Brain microvascular endothelial cell (primary cell): ENCODE measurements around the gene EIF2AK3.

Source experiments
- DNase-seq: peaks from one replicate; pipeline ENCODE4 v3.0.0-alpha.2; 2020
- H3K27ac ChIP-seq: fragments of 250-450 bp; sonication (Bioruptor Pico); 2 replicates; pipeline ENCODE4 v1.5.1; 2020; ENCODE audit warnings: mild to moderate bottlenecking, moderate library complexity
- H3K27me3 ChIP-seq: fragments of 250-450 bp; sonication (Bioruptor Pico); replicated peaks from 2 replicates; pipeline ENCODE4 v1.5.1; 2020; ENCODE audit warnings: mild to moderate bottlenecking
- H3K36me3 ChIP-seq: fragments of 250-450 bp; sonication (Bioruptor Pico); replicated peaks from 2 replicates; pipeline ENCODE4 v1.5.1; 2020; ENCODE audit warnings: mild to moderate bottlenecking
- H3K4me3 ChIP-seq: 2 replicates; pipeline ENCODE4 v1.5.1; 2011; ENCODE audit warnings: low read depth, mild to moderate bottlenecking, control low read depth, low read length, moderate library complexity
- CTCF ChIP-seq: IDR thresholded peaks from 2 replicates; pipeline ENCODE4 v1.5.1; 2011; ENCODE audit warnings: low read depth, mild to moderate bottlenecking, moderate library complexity, low read length, control low read depth, inconsistent platforms; ENCODE audit errors: missing control alignments
- in situ Hi-C: cut with HindIII; loops from 2 replicates; pipeline ENCODE4 v1.10.0; 2017; ENCODE audit warnings: low sequenced_read_pairs, low pct_ligation_motif_present

EIF2AK3 gene

GRCh38 chr2:88667219-88667618, 40.0 kb upstream of the EIF2AK3 start:
- Histone ChIP-seq H3K4me3 (no peak overlapping the region), H3K36me3 (no peaks in the 10 kb centered on the region), H3K27me3 (no peaks in the 10 kb centered on the region), H3K27ac (no peak overlapping the region)
- in situ Hi-C loops: loop anchor here (10.0 kb wide), 1 partner anchor 72 kb away; no protein-coding TSS in a partner anchor
- DNase-seq: no peak
- no peak for TF ChIP-seq CTCF

- H3K27ac ChIP-seq: no peak overlapping the region
- no peak overlapping the region for H3K4me3 ChIP-seq
- DNase-seq: no peak
- H3K27me3 ChIP-seq: no peaks in the 10 kb centered on the region
- H3K36me3 ChIP-seq: no peaks in the 10 kb centered on the region
- no peak for TF ChIP-seq CTCF
- in situ Hi-C loops: loop anchor here (10.0 kb wide), 1 partner anchor 72 kb away; no protein-coding TSS in a partner anchor
Measured at GRCh38 chr2:88666576-88666975, 39.3 kb upstream of the EIF2AK3 start.

GRCh38 chr2:88660622-88661021, 33.4 kb upstream of the EIF2AK3 start:
- no peak for DNase-seq
- Histone ChIP-seq H3K27me3 (no peaks in the 10 kb centered on the region), H3K27ac (no peak overlapping the region), H3K36me3 (no peaks in the 10 kb centered on the region), H3K4me3 (no peak overlapping the region)
- in situ Hi-C loops: loop anchor here (10.0 kb wide), 1 partner anchor 66 kb away; no protein-coding TSS in a partner anchor
- no peak for TF ChIP-seq CTCF

GRCh38 chr2:88659538-88659915, 32.3 kb upstream of the EIF2AK3 start:
- Histone ChIP-seq H3K4me3 (no peak overlapping the region), H3K27me3 (no peaks in the 10 kb centered on the region), H3K27ac (peak overlapping the region; percentile 56), H3K36me3 (no peaks in the 10 kb centered on the region)
- in situ Hi-C loops: no loop called here
- no peak for TF ChIP-seq CTCF
- peak; percentile 47 for DNase-seq

- peak; percentile 32 for DNase-seq
- H3K4me3 ChIP-seq: no peak overlapping the region
- no peak for TF ChIP-seq CTCF
Measured at GRCh38 chr2:88658881-88659537, 31.7 kb upstream of the EIF2AK3 start.

GRCh38 chr2:88658326-88658725, 31.1 kb upstream of the EIF2AK3 start:
- DNase-seq: peak; percentile 57
- in situ Hi-C loops: no loop called here
- H3K36me3 ChIP-seq: no peaks in the 10 kb centered on the region
- H3K27ac ChIP-seq: peak overlapping the region; percentile 56
- H3K27me3 ChIP-seq: no peaks in the 10 kb centered on the region
- no peak overlapping the region for H3K4me3 ChIP-seq
- TF ChIP-seq CTCF: no peak

More at GRCh38 chr2:88658881-88659537, 31.7 kb upstream of the EIF2AK3 start:
- Histone ChIP-seq H3K27ac (peak overlapping the region; percentile 56), H3K27me3 (no peaks in the 10 kb centered on the region), H3K36me3 (no peaks in the 10 kb centered on the region)
- in situ Hi-C loops: no loop called here
